ENCODE results near the gene DGKI. TPM values are rescaled to one million over a fixed set of nuclear protein-coding genes. Genes with fewer than 3 reads are reported as not detected.

DGKI gene
- total RNA-seq, 1 donor from 2014 or later: 5.5 TPM

DNA sequence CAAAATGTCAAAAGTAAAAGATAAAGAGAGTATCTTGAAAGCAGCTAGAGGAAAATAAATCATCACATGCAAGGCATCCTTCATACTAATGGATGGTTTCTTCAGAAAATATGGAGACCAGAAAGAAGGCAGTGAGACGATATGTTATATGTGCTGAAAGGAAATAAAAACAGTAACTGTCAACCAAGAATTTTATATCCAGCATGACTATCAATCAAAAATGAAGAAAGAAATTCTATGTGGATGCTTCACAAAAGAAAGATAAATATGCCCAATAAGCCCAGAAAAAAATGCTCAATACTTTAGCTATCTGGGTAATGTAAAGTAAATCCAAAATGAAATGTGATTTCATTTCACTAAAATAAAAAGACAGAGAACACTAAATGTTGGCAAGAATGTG lies 142.1 kb downstream of the DGKI start:
- H3K27ac ChIP-seq: no peak overlapping the region
- no peak overlapping the region for H3K4me3 ChIP-seq
- Mint-ChIP-seq H3K27me3 (ENCODE audit: insufficient read depth, low read depth) (peaks cover 5% of the 10 kb centered on the region), H3K36me3 (no peaks in the 10 kb centered on the region), H3K27ac (no peak overlapping the region), H3K9me3 (peaks cover 15% of the 10 kb centered on the region), H3K4me1 (no peaks in the 10 kb centered on the region), H3K4me3 (no peak overlapping the region)
- peaks cover 8% of the 10 kb centered on the region for H3K9me3 ChIP-seq (ENCODE audit: low read depth)
- no peaks in the 10 kb centered on the region for H4K20me1 ChIP-seq (ENCODE audit: low read depth)
- H3K79me2 ChIP-seq (ENCODE audit: low read depth): no peaks in the 10 kb centered on the region
- no peaks in the 10 kb centered on the region for H3K36me3 ChIP-seq
- TF ChIP-seq EZH2 (IDR thresholded peaks at IDR 0.05) (no peak), EZH2phosphoT487 (IDR thresholded peaks at IDR 0.05) (no peak), CTCF (IDR thresholded peaks at IDR 0.05) (no peak)
- H3K4me1 ChIP-seq: no peaks in the 10 kb centered on the region
- no peak overlapping the region for H3K4me2 ChIP-seq
- H2AFZ ChIP-seq (replicated peaks): no peak overlapping the region
- H3K27me3 ChIP-seq: no peaks in the 10 kb centered on the region
- H3F3A ChIP-seq (ENCODE audit: low read depth): no peaks in the 10 kb centered on the region
- H3K9ac ChIP-seq: no peak overlapping the region
- DNase-seq (ENCODE audit: low spot score): no peak

DNA sequence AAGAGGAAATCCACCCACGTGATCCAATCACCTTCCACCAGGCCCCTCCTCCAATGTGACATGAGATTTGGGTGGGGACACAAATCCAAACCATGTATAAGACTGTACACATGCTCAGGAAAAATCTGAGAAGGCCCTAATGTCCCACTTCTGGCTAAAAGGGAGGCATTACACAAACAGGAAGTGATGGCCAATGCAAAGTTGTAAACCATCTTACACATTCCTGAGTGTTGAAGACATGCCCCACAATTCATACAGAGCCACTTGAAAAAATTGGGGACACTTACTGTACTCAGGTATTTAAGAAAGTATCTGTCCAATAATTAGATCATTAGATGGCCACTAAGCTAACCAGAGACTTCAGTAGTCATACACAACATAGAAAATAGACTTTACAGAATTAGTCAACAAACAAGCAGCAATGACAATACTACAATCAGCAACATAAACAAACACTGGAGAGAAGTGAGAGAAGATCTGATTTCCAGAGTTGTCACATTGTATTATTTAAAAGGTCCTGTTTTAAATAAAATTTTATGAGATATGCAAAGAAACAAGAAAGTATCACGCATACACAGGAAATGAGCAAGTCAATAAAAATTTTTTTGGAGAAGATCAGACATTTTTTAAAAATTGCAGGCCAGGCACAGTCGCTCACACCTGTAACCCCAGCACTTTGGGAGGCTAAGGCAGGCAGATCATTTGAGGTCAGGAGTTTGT lies 143.3 kb downstream of the DGKI start:
- no peak overlapping the region for H3K4me3 ChIP-seq
- H3K4me2 ChIP-seq: no peak overlapping the region
- H3K79me2 ChIP-seq (ENCODE audit: low read depth): no peaks in the 10 kb centered on the region
- no peaks in the 10 kb centered on the region for H3F3A ChIP-seq (ENCODE audit: low read depth)
- no peak overlapping the region for H3K27ac Mint-ChIP-seq
- peaks cover 15% of the 10 kb centered on the region for H3K9me3 Mint-ChIP-seq
- H3K36me3 ChIP-seq: no peaks in the 10 kb centered on the region
- H3K9me3 ChIP-seq (ENCODE audit: low read depth): peaks cover 8% of the 10 kb centered on the region
- H4K20me1 ChIP-seq (ENCODE audit: low read depth): no peaks in the 10 kb centered on the region
- TF ChIP-seq EZH2 (IDR thresholded peaks at IDR 0.05): no peak
- no peak for TF ChIP-seq CTCF (IDR thresholded peaks at IDR 0.05)
- TF ChIP-seq EZH2phosphoT487 (IDR thresholded peaks at IDR 0.05): no peak
- H2AFZ ChIP-seq (replicated peaks): no peak overlapping the region
- H3K4me1 Mint-ChIP-seq: no peaks in the 10 kb centered on the region
- no peaks in the 10 kb centered on the region for H3K36me3 Mint-ChIP-seq
- H3K4me3 Mint-ChIP-seq: no peak overlapping the region
- H3K27me3 Mint-ChIP-seq (ENCODE audit: insufficient read depth, low read depth): peaks cover 5% of the 10 kb centered on the region
- H3K27me3 ChIP-seq: no peaks in the 10 kb centered on the region
- no peak overlapping the region for H3K9ac ChIP-seq
- no peaks in the 10 kb centered on the region for H3K4me1 ChIP-seq
- H3K27ac ChIP-seq: no peak overlapping the region
- no peak for DNase-seq (ENCODE audit: low spot score)

- H3K36me3 ChIP-seq: no peaks in the 10 kb centered on the region
- H3K27ac ChIP-seq: no peak overlapping the region
- no peaks in the 10 kb centered on the region for H3K27me3 ChIP-seq
- no peak overlapping the region for H3K4me3 Mint-ChIP-seq
- no peaks in the 10 kb centered on the region for H3K36me3 Mint-ChIP-seq
- no peak overlapping the region for H3K27ac Mint-ChIP-seq
- no peaks in the 10 kb centered on the region for H3K9me3 ChIP-seq (ENCODE audit: low read depth)
- H3K4me2 ChIP-seq: no peak overlapping the region
- no peaks in the 10 kb centered on the region for H3K79me2 ChIP-seq (ENCODE audit: low read depth)
- TF ChIP-seq EZH2phosphoT487 (IDR thresholded peaks at IDR 0.05) (no peak), EZH2 (IDR thresholded peaks at IDR 0.05) (no peak), CTCF (IDR thresholded peaks at IDR 0.05) (no peak)
- H4K20me1 ChIP-seq (ENCODE audit: low read depth): no peaks in the 10 kb centered on the region
- no peaks in the 10 kb centered on the region for H3K4me1 ChIP-seq
- H3K4me1 Mint-ChIP-seq: no peaks in the 10 kb centered on the region
- DNase-seq (ENCODE audit: low spot score): no peak
- no peak overlapping the region for H2AFZ ChIP-seq (replicated peaks)
- peaks cover 2% of the 10 kb centered on the region for H3K27me3 Mint-ChIP-seq (ENCODE audit: insufficient read depth, low read depth)
- H3K4me3 ChIP-seq: no peak overlapping the region
- no peak overlapping the region for H3K9ac ChIP-seq
- H3F3A ChIP-seq (ENCODE audit: low read depth): no peaks in the 10 kb centered on the region
- H3K9me3 Mint-ChIP-seq: no peaks in the 10 kb centered on the region
Measured at GRCh38 chr7:137696988-137697387, 149.8 kb downstream of the DGKI start.

Data from neural progenitor cell (in vitro differentiated cells).